SK-N-SH (cell line): ENCODE data around the gene SLC9A2. TPM values are rescaled to one million over a fixed set of nuclear protein-coding genes. Genes with fewer than 3 reads are reported as not detected.

ENCODE experiments used
- CTCF ChIA-PET: fragments of 300-600, 350-600 bp; formaldehyde crosslinking; extraction: SDS; loops from one replicate; lab custom pipeline; 2021; lab: Yijun Ruan, JAX
- POLR2A ChIA-PET: fragments of 350-600 bp; sonication (Branson Sonifier 250); formaldehyde crosslinking; extraction: SDS; loops from one replicate; lab custom pipeline; 2020; ENCODE audit warnings: antibody characterized with exemption, inconsistent platforms; lab: Yijun Ruan, JAX
- DNase-seq: peaks from one replicate; pipeline ENCODE4 v3.0.0; 2012
- H2AFZ ChIP-seq: fragments of 200-600 bp; sonication (generic); 2 replicates; pipeline ENCODE4 v1.8.1; 2016; ENCODE audit warnings: antibody characterized with exemption, mild to moderate bottlenecking, low read depth
- H3F3A ChIP-seq: fragments of 200-600 bp; sonication (generic); replicated peaks from 2 replicates; pipeline ENCODE3; 2016; ENCODE audit warnings: antibody characterized with exemption, mild to moderate bottlenecking; ENCODE audit not compliant: insufficient read depth
- H3K27ac ChIP-seq, 2 experiments: fragments of 200-500 bp in 1 of 2; fragments of 200-600 bp in 1 of 2; sonication (Bioruptor generic) in 1 of 2; sonication (generic), shearing (Covaris generic) in 1 of 2; 2 replicates each; pipeline versions ENCODE4 v1.5.1 to v1.6.1; 2014 to 2016; ENCODE audit warnings: low read depth in 2 of 2, inconsistent platforms in 1 of 2, low read length in 1 of 2, mild to moderate bottlenecking in 1 of 2, mixed read lengths in 1 of 2
- H3K27me3 ChIP-seq: fragments of 200-600 bp; sonication (generic), shearing (Covaris generic); 2 replicates; pipeline ENCODE4 v1.6.1; 2016; ENCODE audit warnings: mixed run types; ENCODE audit not compliant: insufficient read depth
- H3K36me3 ChIP-seq, 2 experiments: fragments of 200-500 bp in 1 of 2; fragments of 200-600 bp in 1 of 2; sonication (Bioruptor generic) in 1 of 2; sonication (generic) in 1 of 2; replicated peaks in 1 of 2; 2 replicates each; pipeline versions ENCODE3 to v1.5.1; 2014 to 2016; ENCODE audit warnings: low read length in 1 of 2, mild to moderate bottlenecking in 1 of 2; ENCODE audit not compliant: insufficient read depth in 2 of 2, control insufficient read depth in 1 of 2
- H3K4me1 ChIP-seq, 2 experiments: fragments of 200-500 bp in 1 of 2; fragments of 200-600 bp in 1 of 2; sonication (Bioruptor generic) in 1 of 2; sonication (generic), shearing (Covaris generic) in 1 of 2; 2 replicates each; pipeline versions ENCODE4 v1.5.1 to v1.6.1; 2014 to 2016; ENCODE audit warnings: low read depth in 1 of 2, low read length in 1 of 2, mixed run types in 1 of 2; ENCODE audit not compliant: insufficient read depth in 2 of 2, control insufficient read depth in 1 of 2
- H3K4me2 ChIP-seq: fragments of 200-600 bp; sonication (generic), shearing (Covaris generic); 2 replicates; pipeline ENCODE4 v1.6.1; 2017; ENCODE audit warnings: mixed run types
- H3K4me3 ChIP-seq, 2 experiments: fragments of 200-500 bp in 1 of 2; fragments of 200-600 bp in 1 of 2; sonication (Bioruptor generic) in 1 of 2; sonication (generic), shearing (Covaris generic) in 1 of 2; 2 replicates each; pipeline versions ENCODE4 v1.5.1 to v1.8.1; 2014 to 2016; ENCODE audit warnings: low read depth in 2 of 2, inconsistent platforms in 1 of 2, low read length in 1 of 2, mild to moderate bottlenecking in 1 of 2, mixed read lengths in 1 of 2, moderate library complexity in 1 of 2
- H3K79me2 ChIP-seq: fragments of 200-600 bp; sonication (generic); 2 replicates; pipeline ENCODE4 v1.8.1; 2017; ENCODE audit warnings: mild to moderate bottlenecking; ENCODE audit not compliant: insufficient read depth
- H3K9ac ChIP-seq: fragments of 200-600 bp; sonication (generic); 2 replicates; pipeline ENCODE4 v1.6.1; 2017; ENCODE audit warnings: mixed run types
- H3K9me2 ChIP-seq: fragments of 200-600 bp; sonication (generic); 2 replicates; pipeline ENCODE4 v1.6.1; 2017; ENCODE audit warnings: mixed run types
- H3K9me3 ChIP-seq: fragments of 200-600 bp; sonication (generic); 2 replicates; pipeline ENCODE4 v1.6.1; 2017; ENCODE audit warnings: mixed run types, mild to moderate bottlenecking, moderate library complexity
- H4K20me1 ChIP-seq: fragments of 200-600 bp; sonication (generic); 2 replicates; pipeline ENCODE4 v1.6.1; 2017; ENCODE audit warnings: mild to moderate bottlenecking, mixed run types; ENCODE audit not compliant: insufficient read depth
- CTCF ChIP-seq: fragments of 200-600 bp; sonication (generic); IDR thresholded peaks from 2 replicates; pipeline ENCODE4 v1.6.1; 2017; ENCODE audit warnings: antibody characterized with exemption, mild to moderate bottlenecking, moderate library complexity
- EP300 ChIP-seq, 2 experiments: IDR thresholded peaks; 2 replicates each; pipeline versions ENCODE4 v1.4.0 to v1.6.1; 2012; ENCODE audit warnings: borderline replicate concordance in 1 of 2, low read depth in 1 of 2, low read length in 1 of 2
- FOXM1 ChIP-seq: IDR thresholded peaks from 2 replicates; pipeline ENCODE4 v1.4.0; 2012; ENCODE audit warnings: low read depth, mild to moderate bottlenecking
- NRF1 ChIP-seq: IDR thresholded peaks from 2 replicates; pipeline ENCODE4 v1.6.1; 2012; ENCODE audit warnings: low read depth, mild to moderate bottlenecking, low read length
- PBX3 ChIP-seq: IDR thresholded peaks from 2 replicates; pipeline ENCODE4; 2012
- RAD21 ChIP-seq: IDR thresholded peaks from 2 replicates; pipeline ENCODE4 v1.6.1; 2012; ENCODE audit warnings: mild to moderate bottlenecking, low read length
- REST ChIP-seq: IDR thresholded peaks from 2 replicates; pipeline ENCODE4 v1.6.1; 2012; ENCODE audit warnings: mild to moderate bottlenecking, low read depth, low read length, moderate library complexity
- RXRA ChIP-seq: IDR thresholded peaks from 2 replicates; pipeline ENCODE4 v1.4.0; 2012; ENCODE audit warnings: low read depth, mild to moderate bottlenecking, borderline replicate concordance
- SMC3 ChIP-seq: IDR thresholded peaks from 2 replicates; pipeline ENCODE4 v1.6.1; 2012; ENCODE audit warnings: low read depth, low read length, improper control_type of control experiment
- TCF12 ChIP-seq: IDR thresholded peaks from 2 replicates; pipeline ENCODE4 v1.4.0; 2012
- TEAD4 ChIP-seq: IDR thresholded peaks from 2 replicates; pipeline ENCODE4 v1.4.0; 2012; ENCODE audit warnings: mild to moderate bottlenecking, borderline replicate concordance; ENCODE audit not compliant: insufficient read depth
- YY1 ChIP-seq: IDR thresholded peaks from 2 replicates; pipeline ENCODE4 v1.4.0; 2012; ENCODE audit warnings: low read depth, mild to moderate bottlenecking
- polyA plus RNA-seq, 3 experiments: library from polyadenylated mRNA; depleted of rRNA; stranded (reverse); fragments of >200 nt; gene quantifications; 2 replicates each; pipeline ENCODE4 v1.2.3, GENCODE V29; 2012

SLC9A2 gene
- polyA plus RNA-seq, 1 of the 3 experiments (the other 2 are of a cell fraction) = not detected

- no peak overlapping the region; a peak in 1 of 4 replicates for H3K4me3 ChIP-seq
- no peak overlapping the region for H2AFZ ChIP-seq
- H3K4me1 ChIP-seq = no peaks in the 10 kb centered on the region
- H3K9me2 ChIP-seq = no peaks in the 10 kb centered on the region
- no peaks in the 10 kb centered on the region for H3K79me2 ChIP-seq
- no peak overlapping the region for H3K9ac ChIP-seq
- no peaks in the 10 kb centered on the region for H4K20me1 ChIP-seq
- POLR2A ChIA-PET = no interaction called here
- H3F3A ChIP-seq = no peaks in the 10 kb centered on the region
- no peak overlapping the region for H3K27ac ChIP-seq
- H3K27me3 ChIP-seq = peaks cover 37% of the 10 kb centered on the region
- TF ChIP-seq FOXM1 (no peak), EP300 (IDR thresholded peaks at IDR 0.05; ENCODE audit: borderline replicate concordance in 1 of 2, low read depth in 1 of 2, low read length in 1 of 2) (no peak), CTCF (peak; percentile 51), TEAD4 (no peak), TCF12 (no peak), YY1 (no peak), PBX3 (no peak), SMC3 (peak; percentile 20; the same call in 1 of the 2 replicates), RAD21 (peak; percentile 57), REST (no peak), RXRA (no peak), NRF1 (no peak)
- no peak overlapping the region for H3K4me2 ChIP-seq
- H3K9me3 ChIP-seq = no peaks in the 10 kb centered on the region
- no peaks in the 10 kb centered on the region for H3K36me3 ChIP-seq
- CTCF ChIA-PET = interaction anchor here (0.6 to 1.6 kb wide), 6 partner anchors 21 to 232 kb away, joined by 3 to 5 read pairs (median 3); no protein-coding TSS in a partner anchor
- no peak for DNase-seq
These were observed 84.4 kb downstream of the SLC9A2 start for GRCh38 chr2:102703748-102704147.
